K562 (cell line): Measurements from ENCODE around the gene KCTD21. TPM values are rescaled to one million over a fixed set of nuclear protein-coding genes. Genes with fewer than 3 reads are reported as not detected.

Experiments used
- ATF2 ChIP-seq: sonication (generic); formaldehyde crosslinking; IDR thresholded peaks from 2 replicates; pipeline ENCODE4 v1.8.1; 2022; ENCODE audit warnings: missing genetic modification reagents
- MTA1 ChIP-seq: fragments of 450-650 bp; IDR thresholded peaks from 2 replicates; pipeline ENCODE4 v1.6.1; 2017; ENCODE audit warnings: borderline replicate concordance
- NCOA2 ChIP-seq, 2 experiments: fragments of 450-650 bp; IDR thresholded peaks; 2 replicates each; pipeline ENCODE4 v1.6.1; 2018; ENCODE audit warnings: mild to moderate bottlenecking in 2 of 2, moderate library complexity in 1 of 2; ENCODE audit not compliant: partially characterized antibody in 2 of 2
- NFIC ChIP-seq: fragments of 450-650 bp; IDR thresholded peaks from 2 replicates; pipeline ENCODE4 v1.6.1; 2017; ENCODE audit warnings: mild to moderate bottlenecking, inconsistent platforms
- PHB ChIP-seq: fragments of 250-450 bp; sonication (Bioruptor Pico); IDR thresholded peaks from 2 replicates; pipeline ENCODE4 v1.5.0; 2021
- PKNOX1 ChIP-seq: fragments of 450-650 bp; IDR thresholded peaks from 2 replicates; pipeline ENCODE4 v1.6.1; 2016
- RBM14 ChIP-seq: fragments of 200-400 bp; formaldehyde crosslinking; IDR thresholded peaks from 2 replicates; pipeline ENCODE4 v1.6.1; 2018; ENCODE audit warnings: low read depth, mild to moderate bottlenecking, low read length, moderate library complexity, borderline replicate concordance; ENCODE audit not compliant: insufficient read depth
- REST ChIP-seq, 2 experiments: fragments of 450-650 bp; formaldehyde crosslinking in 1 of 2; IDR thresholded peaks; 2 replicates each; pipeline versions ENCODE4 v1.4.0 to v1.6.1; 2014 to 2020; ENCODE audit warnings: mild to moderate bottlenecking in 2 of 2, borderline replicate concordance in 1 of 2, low read depth in 1 of 2
- VEZF1 ChIP-seq: fragments of 200-800 bp; sonication (Bioruptor generic); IDR thresholded peaks from 2 replicates; pipeline ENCODE4 v1.6.1; 2017; ENCODE audit warnings: missing genetic modification characterization, missing compliant biosample characterization
- ZNF740 ChIP-seq, 3 experiments: fragments of 200-800 bp in 1 of 3; sonication (Bioruptor generic) in 1 of 3; sonication (generic) in 1 of 3; formaldehyde crosslinking in 1 of 3; IDR thresholded peaks; 2 replicates each; pipeline versions ENCODE4 v1.6.1 to v1.8.0; 2016 to 2022; ENCODE audit warnings: mild to moderate bottlenecking in 2 of 3, missing compliant biosample characterization in 2 of 3, missing genetic modification characterization in 2 of 3, missing genetic modification reagents in 1 of 3
- ZNF766 ChIP-seq: fragments of 200-800 bp; sonication (Bioruptor generic); conservative IDR thresholded peaks from 2 replicates; pipeline ENCODE4 v1.6.1; 2016; ENCODE audit warnings: missing genetic modification characterization, missing compliant biosample characterization
- polyA plus RNA-seq, 8 experiments: library from polyadenylated mRNA; depleted of rRNA in 4 of 8; stranded (reverse) in 5 of 8; unstranded in 3 of 8; fragments of >200 nt; fragmentation: Nextera tagmentation in 2 of 8; fragmentation: Illumina TruSeq in 1 of 8; extraction: Ambion mirVana in 2 of 8; extraction: Trizol in 1 of 8; gene quantifications; 2 replicates each; pipeline versions ENCODE4 v1.2.1 to v1.2.3, GENCODE V29; 2011 to 2014; ENCODE audit warnings: inconsistent platforms in 1 of 8, missing spikeins in 1 of 8
- total RNA-seq, 7 experiments: library from RNA; depleted of rRNA in 6 of 7; stranded (reverse); fragments of >200 nt in 6 of 7; fragmentation: Illumina TruSeq in 2 of 7; extraction: Trizol in 2 of 7; gene quantifications; 2 replicates each; pipeline versions ENCODE4 v1.2.1 to v1.2.3, GENCODE V29; 2011 to 2021; ENCODE audit warnings: low replicate concordance in 1 of 7

The KCTD21 gene
- total and polyA plus RNA-seq, 9 of the 15 experiments (the other 6 are each of a cell fraction or from before 2014, with no cell fraction given) = 0.34 to 5.4 (median 1.9) TPM

GRCh38 chr11:78161962-78162371 is 26.5 kb downstream of the KCTD21 start (continued):
- TF ChIP-seq ZNF740 (CRISPR knock-in tag; IDR thresholded peaks at IDR 0.05) (peak; percentile 31; the same call in 1 of the 2 replicates), ZNF740 (tag; IDR thresholded peaks at IDR 0.05) (no peak), VEZF1 (CRISPR knock-in tag) (peak; percentile 63; the same call in 1 of the 2 replicates), RBM14 (no peak), PHB (CRISPR knock-in tag) (no peak), NFIC (peak; percentile 45; the same call in 1 of the 2 replicates), REST (IDR thresholded peaks at IDR 0.05; ENCODE audit: borderline replicate concordance) (peak; percentile 19; the same call in 1 of the 2 replicates), REST (CRISPR knock-in tag; IDR thresholded peaks at IDR 0.05; ENCODE audit: low read depth) (no peak), ZNF766 (CRISPR knock-in tag) (0 out of 2 replicates have a peak, but pooled peaks have one; percentile 22), ATF2 (CRISPR knock-in tag) (no peak), NCOA2 (IDR thresholded peaks at IDR 0.05; ENCODE audit: partially characterized antibody in 2 of 2) (no peak), MTA1 (no peak), PKNOX1 (no peak)
